Astrocyte (in vitro differentiated cells and primary cell): ENCODE results near the gene HOMER3. TPM values are rescaled to one million over a fixed set of nuclear protein-coding genes. Genes with fewer than 3 reads are reported as not detected.

Source experiments
- DNase-seq: peaks from one replicate; pipeline ENCODE4 v3.0.0-alpha.2; 2010; ENCODE audit warnings: low read depth
- FAIRE-seq: peaks from 2 replicates; lab custom pipeline; 2011; peaks lifted over from hg19 to GRCh38; lab: Jason Lieb, UNC
- H2AFZ ChIP-seq: 2 replicates; pipeline ENCODE4 v1.6.0; 2012; ENCODE audit warnings: low read depth, low read length, inconsistent platforms
- H3K27ac ChIP-seq: 2 replicates; pipeline ENCODE4 v1.5.1; 2011; ENCODE audit warnings: low read depth, low read length, inconsistent platforms
- H3K27me3 ChIP-seq: 2 replicates; pipeline ENCODE4 v1.6.0; 2011; ENCODE audit warnings: low read length, inconsistent platforms; ENCODE audit not compliant: insufficient read depth
- H3K36me3 ChIP-seq: 2 replicates; pipeline ENCODE4 v1.5.1; 2011; ENCODE audit warnings: low read length, inconsistent platforms; ENCODE audit not compliant: insufficient read depth
- H3K4me1 ChIP-seq: 2 replicates; pipeline ENCODE4 v1.5.1; 2011; ENCODE audit warnings: low read length, inconsistent platforms; ENCODE audit not compliant: insufficient read depth
- H3K4me2 ChIP-seq: 2 replicates; pipeline ENCODE4 v1.6.0; 2012; ENCODE audit warnings: low read length, inconsistent platforms
- H3K4me3 ChIP-seq: 2 replicates; pipeline ENCODE4 v1.5.1; 2011; ENCODE audit warnings: low read depth, mild to moderate bottlenecking, low read length, inconsistent platforms; ENCODE audit not compliant: insufficient read depth
- H3K79me2 ChIP-seq: 2 replicates; pipeline ENCODE4 v1.6.0; 2012; ENCODE audit warnings: mild to moderate bottlenecking, low read length, inconsistent platforms; ENCODE audit not compliant: insufficient read depth
- H3K9ac ChIP-seq: 2 replicates; pipeline ENCODE4 v1.6.0; 2012; ENCODE audit warnings: mild to moderate bottlenecking, low read length, inconsistent platforms
- H3K9me3 ChIP-seq: 2 replicates; pipeline ENCODE4 v1.5.1; 2012; ENCODE audit warnings: low read depth, mild to moderate bottlenecking, low read length, inconsistent platforms; ENCODE audit not compliant: insufficient read depth
- H4K20me1 ChIP-seq: 2 replicates; pipeline ENCODE4 v1.6.0; 2012; ENCODE audit warnings: low read length, inconsistent platforms; ENCODE audit not compliant: insufficient read depth
- H3K27ac Mint-ChIP-seq: one replicate; pipeline ENCODE4 v1.8.0; 2021; ENCODE audit warnings: mild to moderate bottlenecking, mixed read lengths; ENCODE audit not compliant: unreplicated experiment
- H3K27me3 Mint-ChIP-seq: one replicate; pipeline ENCODE4 v1.8.0; 2021; ENCODE audit warnings: low read depth, mixed read lengths; ENCODE audit not compliant: unreplicated experiment
- H3K36me3 Mint-ChIP-seq: one replicate; pipeline ENCODE4 v1.8.0; 2021; ENCODE audit warnings: low read depth, mixed read lengths; ENCODE audit not compliant: unreplicated experiment
- H3K4me1 Mint-ChIP-seq: one replicate; pipeline ENCODE4 v1.8.0; 2021; ENCODE audit warnings: low read depth, mixed read lengths; ENCODE audit not compliant: unreplicated experiment
- H3K4me3 Mint-ChIP-seq: one replicate; pipeline ENCODE4 v1.8.0; 2021; ENCODE audit warnings: mild to moderate bottlenecking, moderate library complexity, mixed read lengths; ENCODE audit not compliant: unreplicated experiment
- H3K9me3 Mint-ChIP-seq: one replicate; pipeline ENCODE4 v1.8.0; 2021; ENCODE audit warnings: mild to moderate bottlenecking, mixed read lengths; ENCODE audit not compliant: unreplicated experiment
- CTCF ChIP-seq: IDR thresholded peaks from 2 replicates; pipeline ENCODE4 v1.5.1; 2011; ENCODE audit warnings: low read depth, mild to moderate bottlenecking, inconsistent platforms, low read length, moderate library complexity; ENCODE audit not compliant: insufficient read depth
- EZH2 ChIP-seq: IDR thresholded peaks from 2 replicates; pipeline ENCODE4 v1.6.1; 2012; ENCODE audit warnings: mild to moderate bottlenecking, low read length, inconsistent platforms; ENCODE audit not compliant: insufficient read depth
- total RNA-seq: library from RNA; stranded (reverse); gene quantifications from 2 replicates; pipeline ENCODE4 v1.2.1, GENCODE V29; 2021

The HOMER3 gene
- total RNA-seq, 1 donor from 2014 or later: 41.9 TPM

- no peak overlapping the region for H3K9ac ChIP-seq
- Mint-ChIP-seq H3K36me3 (peaks cover 36% of the 10 kb centered on the region), H3K4me1 (no peaks in the 10 kb centered on the region), H3K9me3 (peaks cover 12% of the 10 kb centered on the region), H3K27ac (no peak overlapping the region), H3K27me3 (no peaks in the 10 kb centered on the region), H3K4me3 (no peak overlapping the region)
- TF ChIP-seq EZH2: no peak
- TF ChIP-seq CTCF: no peak
- H4K20me1 ChIP-seq: no peaks in the 10 kb centered on the region
- no peak overlapping the region for H3K4me2 ChIP-seq
- H2AFZ ChIP-seq: no peak overlapping the region
- no peak for DNase-seq
- H3K27ac ChIP-seq: no peak overlapping the region
- FAIRE-seq: no peak
- no peaks in the 10 kb centered on the region for H3K36me3 ChIP-seq
- H3K4me3 ChIP-seq: no peak overlapping the region
- H3K4me1 ChIP-seq: no peaks in the 10 kb centered on the region
- H3K9me3 ChIP-seq: peaks cover 6% of the 10 kb centered on the region
- no peaks in the 10 kb centered on the region for H3K27me3 ChIP-seq
- H3K79me2 ChIP-seq: no peaks in the 10 kb centered on the region
These were observed 61.2 kb downstream of the HOMER3 start for GRCh38 chr19:18879579-18880373.

Other genes with a start within 250 kb of the HOMER3 start
- gene COMP, start 149.9 kb downstream of the HOMER3 start, total RNA-seq: 1.7 and 2.3 TPM in 2 replicates
- 48.6 and 57.8 TPM in 2 replicates for gene UPF1, start 109.3 kb downstream of the HOMER3 start, total RNA-seq
- gene CERS1, start 45.1 kb downstream of the HOMER3 start, total RNA-seq: 4.9 and 6.8 TPM in 2 replicates
- gene COPE, start 21.8 kb downstream of the HOMER3 start, total RNA-seq: 265 and 298 TPM in 2 replicates
- gene DDX49, start 21.5 kb downstream of the HOMER3 start, total RNA-seq: 61.2 and 68.3 TPM in 2 replicates
- gene SUGP2, start 92.3 kb upstream of the HOMER3 start, total RNA-seq: 73.8 and 77.6 TPM in 2 replicates
- gene ARMC6, start 92.4 kb upstream of the HOMER3 start, total RNA-seq: 31.9 and 36.0 TPM in 2 replicates
- gene SLC25A42, start 122.8 kb upstream of the HOMER3 start, total RNA-seq: 7.6 and 7.9 TPM in 2 replicates
- 27.2 and 33.8 TPM in 2 replicates for gene TMEM161A, start 197.3 kb upstream of the HOMER3 start, total RNA-seq
- gene MEF2B, start 229.0 kb upstream of the HOMER3 start, total RNA-seq: 0.58 and 1.7 TPM in 2 replicates